Measurements from ENCODE around the gene CFAP68.
"Not testable (repeated sequence)": the region's sequence is repeated elsewhere in the genome, so short reads cannot be mapped to it uniquely, and the experiment has no call there.

The CFAP68 gene

GRCh38 chr11:111918390-111919256, 39.3 kb downstream of the CFAP68 start, which contains the start of gene C11orf52:
Gene C11orf52 (plus strand): TSS chr11:111918913. CDS start chr11:111918973, 60 bp downstream.
- peak; percentile 92 for DNase-seq

GRCh38 chr11:111920908-111921307, 41.6 kb downstream of the CFAP68 start:
- DNase-seq = no peak

- DNase-seq = no peak
Observed at GRCh38 chr11:111921541-111922230, 42.3 kb downstream of the CFAP68 start.

- no peak for DNase-seq
Observed at GRCh38 chr11:111922803-111923202, 43.5 kb downstream of the CFAP68 start.

- no peak for DNase-seq
Observed at GRCh38 chr11:111923351-111923788, 44.0 kb downstream of the CFAP68 start.

GRCh38 chr11:111923951-111924350, 44.6 kb downstream of the CFAP68 start:
- no peak for DNase-seq

- no peak for DNase-seq
Observed at GRCh38 chr11:111925953-111926352, 46.6 kb downstream of the CFAP68 start.

- DNase-seq = peak; percentile 96
Observed at GRCh38 chr11:111926505-111927391, 47.4 kb downstream of the CFAP68 start.

GRCh38 chr11:111930472-111930871, 51.1 kb downstream of the CFAP68 start:
- no peak for DNase-seq

- no peak for DNase-seq
Observed at GRCh38 chr11:111932611-111932950, 53.2 kb downstream of the CFAP68 start.

GRCh38 chr11:111933176-111933575, 53.8 kb downstream of the CFAP68 start:
- not testable (repeated sequence) for DNase-seq

GRCh38 chr11:111933872-111934271, 54.5 kb downstream of the CFAP68 start:
- DNase-seq = no peak

- DNase-seq = no peak
Observed at GRCh38 chr11:111934306-111934705, 55.0 kb downstream of the CFAP68 start.
